Chondrocyte (in vitro differentiated cells): ENCODE data around the gene NCOA3. TPM values are rescaled to one million over a fixed set of nuclear protein-coding genes. Genes with fewer than 3 reads are reported as not detected.

Source experiments
- DNase-seq: peaks from one replicate; pipeline ENCODE4 v3.0.0; 2021; ENCODE audit warnings: mixed read lengths, low spot score
- H3K27ac Mint-ChIP-seq: one replicate; pipeline ENCODE4 v1.8.0; 2021; ENCODE audit warnings: mild to moderate bottlenecking, moderate library complexity, mixed read lengths; ENCODE audit not compliant: unreplicated experiment
- H3K27me3 Mint-ChIP-seq: 2 replicates; pipeline ENCODE4 v1.8.0; 2021; ENCODE audit warnings: low read depth, mixed read lengths
- H3K36me3 Mint-ChIP-seq: 2 replicates; pipeline ENCODE4 v1.8.0; 2021; ENCODE audit warnings: low read depth, mixed read lengths
- H3K4me1 Mint-ChIP-seq: 2 replicates; pipeline ENCODE4 v1.8.0; 2021; ENCODE audit warnings: low read depth, mild to moderate bottlenecking, mixed read lengths
- H3K4me3 Mint-ChIP-seq: one replicate; pipeline ENCODE4 v1.8.0; 2021; ENCODE audit warnings: mild to moderate bottlenecking, moderate library complexity, mixed read lengths; ENCODE audit not compliant: unreplicated experiment
- H3K9me3 Mint-ChIP-seq: 2 replicates; pipeline ENCODE4 v1.8.0; 2021; ENCODE audit warnings: low read depth, mixed read lengths
- total RNA-seq: library from RNA; stranded (reverse); gene quantifications from 3 replicates; pipeline ENCODE4 v1.2.1, GENCODE V29; 2021
- TF ChIP-seq, protein P1 (sequence below): fragments of 200-600 bp; sonication (generic); IDR thresholded peaks from 2 replicates; pipeline ENCODE4 v1.5.0; 2021; ENCODE audit warnings: antibody characterized with exemption, mild to moderate bottlenecking, moderate library complexity

Gene NCOA3
- total RNA-seq, 1 donor from 2014 or later = 45.2 TPM

DNA sequence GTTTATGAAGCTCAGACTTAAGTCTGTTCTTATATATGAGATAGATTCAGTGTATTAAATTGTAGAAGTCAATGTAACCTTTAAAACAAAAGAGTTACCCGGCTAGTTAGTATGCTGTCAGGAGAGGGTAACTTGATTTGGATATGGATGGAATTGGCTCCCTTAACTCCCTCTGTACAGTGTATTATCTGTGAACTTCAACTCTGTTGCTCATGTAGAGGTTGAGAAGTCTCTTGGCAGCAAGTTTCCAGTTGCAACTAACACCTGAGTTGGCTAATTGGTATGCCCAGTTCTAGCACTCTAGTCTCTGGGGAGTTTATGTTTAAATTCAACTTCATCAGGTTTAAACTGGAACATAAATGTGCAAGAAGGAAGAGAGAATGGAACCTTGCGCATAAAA is 111.0 kb downstream of the NCOA3 start:
- Mint-ChIP-seq H3K4me1 (peaks cover 25% of the 10 kb centered on the region), H3K4me3 (no peak overlapping the region), H3K36me3 (no peaks in the 10 kb centered on the region), H3K27me3 (no peaks in the 10 kb centered on the region), H3K9me3 (no peaks in the 10 kb centered on the region), H3K27ac (no peak overlapping the region)
- no peak for DNase-seq
- TF ChIP-seq, protein P1, sequence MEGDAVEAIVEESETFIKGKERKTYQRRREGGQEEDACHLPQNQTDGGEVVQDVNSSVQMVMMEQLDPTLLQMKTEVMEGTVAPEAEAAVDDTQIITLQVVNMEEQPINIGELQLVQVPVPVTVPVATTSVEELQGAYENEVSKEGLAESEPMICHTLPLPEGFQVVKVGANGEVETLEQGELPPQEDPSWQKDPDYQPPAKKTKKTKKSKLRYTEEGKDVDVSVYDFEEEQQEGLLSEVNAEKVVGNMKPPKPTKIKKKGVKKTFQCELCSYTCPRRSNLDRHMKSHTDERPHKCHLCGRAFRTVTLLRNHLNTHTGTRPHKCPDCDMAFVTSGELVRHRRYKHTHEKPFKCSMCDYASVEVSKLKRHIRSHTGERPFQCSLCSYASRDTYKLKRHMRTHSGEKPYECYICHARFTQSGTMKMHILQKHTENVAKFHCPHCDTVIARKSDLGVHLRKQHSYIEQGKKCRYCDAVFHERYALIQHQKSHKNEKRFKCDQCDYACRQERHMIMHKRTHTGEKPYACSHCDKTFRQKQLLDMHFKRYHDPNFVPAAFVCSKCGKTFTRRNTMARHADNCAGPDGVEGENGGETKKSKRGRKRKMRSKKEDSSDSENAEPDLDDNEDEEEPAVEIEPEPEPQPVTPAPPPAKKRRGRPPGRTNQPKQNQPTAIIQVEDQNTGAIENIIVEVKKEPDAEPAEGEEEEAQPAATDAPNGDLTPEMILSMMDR = no peak

- H3K4me3 Mint-ChIP-seq = no peak overlapping the region
- TF ChIP-seq, protein P1 = no peak
- H3K27me3 Mint-ChIP-seq = no peaks in the 10 kb centered on the region
- no peaks in the 10 kb centered on the region for H3K9me3 Mint-ChIP-seq
- DNase-seq = no peak
- H3K4me1 Mint-ChIP-seq = peaks cover 21% of the 10 kb centered on the region
- no peaks in the 10 kb centered on the region for H3K36me3 Mint-ChIP-seq
- H3K27ac Mint-ChIP-seq = no peak overlapping the region
These were observed 113.1 kb downstream of the NCOA3 start for GRCh38 chr20:47614703-47615309.

DNA sequence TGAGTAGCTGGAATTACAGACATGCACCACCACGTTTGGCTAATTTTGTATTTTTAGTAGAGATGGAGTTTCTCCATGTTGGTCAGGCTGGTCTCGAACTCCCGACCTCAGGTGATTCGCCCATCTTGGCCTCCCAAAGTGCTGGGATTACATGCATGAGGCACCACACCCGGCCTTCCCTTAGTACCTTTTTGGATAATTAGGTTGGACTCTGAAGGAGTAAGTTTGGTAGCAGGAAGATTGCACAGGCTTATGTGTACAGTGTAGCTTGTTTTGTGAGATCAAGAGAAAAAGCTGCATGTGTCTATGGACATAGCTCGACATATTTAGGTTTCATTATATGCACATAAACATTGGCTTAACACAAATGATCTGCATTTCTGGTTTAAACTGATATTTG is 116.8 kb downstream of the NCOA3 start:
- DNase-seq = no peak
- peaks cover 9% of the 10 kb centered on the region for H3K4me1 Mint-ChIP-seq
- TF ChIP-seq, protein P1 = no peak
- no peak overlapping the region for H3K4me3 Mint-ChIP-seq
- H3K27me3 Mint-ChIP-seq = no peaks in the 10 kb centered on the region
- H3K27ac Mint-ChIP-seq = no peak overlapping the region
- peaks cover 5% of the 10 kb centered on the region for H3K36me3 Mint-ChIP-seq
- H3K9me3 Mint-ChIP-seq = no peaks in the 10 kb centered on the region

GRCh38 chr20:47620808-47621805 is 119.4 kb downstream of the NCOA3 start:
- peaks cover 5% of the 10 kb centered on the region for H3K36me3 Mint-ChIP-seq
- DNase-seq = no peak
- no peaks in the 10 kb centered on the region for H3K27me3 Mint-ChIP-seq
- peaks cover 6% of the 10 kb centered on the region for H3K4me1 Mint-ChIP-seq
- no peak overlapping the region for H3K4me3 Mint-ChIP-seq
- H3K9me3 Mint-ChIP-seq = no peaks in the 10 kb centered on the region
- TF ChIP-seq, protein P1 = peak; percentile 97
- peak overlapping the region; percentile 49 for H3K27ac Mint-ChIP-seq

GRCh38 chr20:47622118-47622665 is 120.5 kb downstream of the NCOA3 start:
- no peaks in the 10 kb centered on the region for H3K27me3 Mint-ChIP-seq
- H3K27ac Mint-ChIP-seq = no peak overlapping the region
- H3K4me1 Mint-ChIP-seq = peaks cover 6% of the 10 kb centered on the region
- no peaks in the 10 kb centered on the region for H3K9me3 Mint-ChIP-seq
- no peak for DNase-seq
- TF ChIP-seq, protein P1 = no peak
- H3K4me3 Mint-ChIP-seq = no peak overlapping the region
- H3K36me3 Mint-ChIP-seq = peaks cover 11% of the 10 kb centered on the region
